Transverse colon (tissue), 4 donors: Measurements from ENCODE around the gene C19orf38.

ENCODE experiments used
- EP300 ChIP-seq: sonication (generic); formaldehyde crosslinking; IDR thresholded peaks from one replicate; pipeline ENCODE4 v1.6.1; 2017; ENCODE audit warnings: antibody characterized with exemption, low read depth
- POLR2A ChIP-seq: fragments of 450-650 bp; IDR thresholded peaks from one replicate; pipeline ENCODE4 v1.6.1; 2016; ENCODE audit warnings: antibody characterized with exemption, mild to moderate bottlenecking, moderate library complexity
- POLR2AphosphoS5 ChIP-seq, 3 donors: sonication (generic); formaldehyde crosslinking; IDR thresholded peaks; one replicate each; pipeline ENCODE4 v1.6.1; 2016; ENCODE audit warnings: antibody characterized with exemption in 3 of 3
- TF ChIP-seq, protein P1 (sequence below), 5 experiments: fragments of 200-600 bp in 3 of 5; fragments of 450-650 bp in 2 of 5; sonication (generic) in 3 of 5; IDR thresholded peaks; 1 replicate in 2 of 5; 2 replicates in 3 of 5; pipeline ENCODE4 v1.5.1; 2016 to 2017; ENCODE audit warnings: antibody characterized with exemption in 5 of 5, inconsistent platforms in 3 of 5, mild to moderate bottlenecking in 2 of 5, moderate library complexity in 1 of 5

DNA sequence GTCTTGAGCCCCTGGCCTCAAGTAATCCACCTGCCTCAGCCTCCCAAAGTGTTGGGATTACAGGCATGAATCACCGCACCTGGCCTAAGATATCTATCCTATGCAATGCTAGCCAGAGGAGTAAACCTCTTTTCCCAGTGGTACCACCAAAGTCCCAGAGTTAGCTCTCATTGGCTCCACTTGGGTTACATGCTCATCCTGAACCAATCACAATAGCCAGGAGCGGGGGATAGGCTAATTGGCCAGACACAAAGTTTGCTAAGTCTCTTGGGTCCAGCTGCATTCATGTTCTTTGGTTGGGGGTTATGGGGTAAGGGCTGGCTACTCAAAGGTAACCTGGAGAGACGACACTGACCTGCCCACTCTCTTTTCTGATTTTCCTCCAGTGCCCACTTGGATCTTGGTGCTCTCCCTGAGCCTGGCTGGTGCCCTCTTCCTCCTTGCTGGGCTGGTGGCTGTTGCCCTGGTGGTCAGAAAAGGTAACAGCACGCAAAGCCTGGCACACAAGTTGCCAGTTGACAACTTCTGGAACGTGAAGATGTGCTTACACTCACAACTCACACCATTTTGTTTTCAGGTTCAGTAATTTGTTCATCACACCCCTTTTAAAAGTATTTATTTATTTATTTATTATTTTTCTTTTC lies 7.8 kb downstream of the C19orf38 start:
- TF ChIP-seq, protein P1, sequence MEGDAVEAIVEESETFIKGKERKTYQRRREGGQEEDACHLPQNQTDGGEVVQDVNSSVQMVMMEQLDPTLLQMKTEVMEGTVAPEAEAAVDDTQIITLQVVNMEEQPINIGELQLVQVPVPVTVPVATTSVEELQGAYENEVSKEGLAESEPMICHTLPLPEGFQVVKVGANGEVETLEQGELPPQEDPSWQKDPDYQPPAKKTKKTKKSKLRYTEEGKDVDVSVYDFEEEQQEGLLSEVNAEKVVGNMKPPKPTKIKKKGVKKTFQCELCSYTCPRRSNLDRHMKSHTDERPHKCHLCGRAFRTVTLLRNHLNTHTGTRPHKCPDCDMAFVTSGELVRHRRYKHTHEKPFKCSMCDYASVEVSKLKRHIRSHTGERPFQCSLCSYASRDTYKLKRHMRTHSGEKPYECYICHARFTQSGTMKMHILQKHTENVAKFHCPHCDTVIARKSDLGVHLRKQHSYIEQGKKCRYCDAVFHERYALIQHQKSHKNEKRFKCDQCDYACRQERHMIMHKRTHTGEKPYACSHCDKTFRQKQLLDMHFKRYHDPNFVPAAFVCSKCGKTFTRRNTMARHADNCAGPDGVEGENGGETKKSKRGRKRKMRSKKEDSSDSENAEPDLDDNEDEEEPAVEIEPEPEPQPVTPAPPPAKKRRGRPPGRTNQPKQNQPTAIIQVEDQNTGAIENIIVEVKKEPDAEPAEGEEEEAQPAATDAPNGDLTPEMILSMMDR (IDR thresholded peaks at IDR 0.05), result peak; percentile 42 to 56 (median 48)
- TF ChIP-seq POLR2AphosphoS5 (IDR thresholded peaks at IDR 0.05) (no peak), POLR2A (no peak), EP300 (no peak)
